HCT116 (cell line): ENCODE results near the gene PTGER3.

Source experiments
- TF ChIP-seq, protein P1 (sequence below): IDR thresholded peaks from 2 replicates; pipeline ENCODE4 v1.6.1; 2011; ENCODE audit warnings: mild to moderate bottlenecking, low read length, moderate library complexity; ENCODE audit not compliant: insufficient replicate concordance; ENCODE audit errors: extremely low read depth
- TF ChIP-seq, protein P2 (sequence below): IDR thresholded peaks from 2 replicates; pipeline ENCODE4 v1.6.1; 2012
- TF ChIP-seq, protein P3 (sequence below), 3 experiments: fragments of 200-600 bp in 1 of 3; sonication (generic) in 1 of 3; IDR thresholded peaks in 2 of 3; conservative IDR thresholded peaks in 1 of 3; 2 replicates each; pipeline ENCODE4 v1.5.1; 2012 to 2017; ENCODE audit warnings: low read depth in 2 of 3, low read length in 2 of 3, antibody characterized with exemption in 1 of 3, borderline replicate concordance in 1 of 3, control low read depth in 1 of 3, mild to moderate bottlenecking in 1 of 3, mixed read lengths in 1 of 3, mixed run types in 1 of 3, moderate library complexity in 1 of 3; ENCODE audit not compliant: insufficient read depth in 1 of 3

DNA sequence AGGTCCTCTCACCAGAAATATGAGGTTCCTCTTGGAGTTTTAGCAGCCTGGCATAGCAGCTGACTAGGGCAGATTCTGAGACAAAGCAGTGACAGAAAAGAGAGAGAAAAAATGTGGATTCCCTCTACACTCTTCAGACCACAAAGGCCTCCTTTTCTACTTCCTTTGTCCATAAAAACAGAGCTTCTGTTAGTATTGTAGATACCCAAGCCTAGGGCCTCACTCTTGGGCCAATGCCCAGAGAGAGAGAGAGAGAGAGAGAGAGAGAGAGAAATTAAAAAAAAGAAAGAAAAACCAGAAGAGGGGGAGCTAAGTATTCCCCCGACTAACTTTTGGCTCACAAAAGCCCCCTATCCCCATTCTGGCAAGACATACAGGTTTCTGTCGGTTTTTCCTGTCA, 35.7 kb upstream of the PTGER3 start:
- TF ChIP-seq, protein P1, sequence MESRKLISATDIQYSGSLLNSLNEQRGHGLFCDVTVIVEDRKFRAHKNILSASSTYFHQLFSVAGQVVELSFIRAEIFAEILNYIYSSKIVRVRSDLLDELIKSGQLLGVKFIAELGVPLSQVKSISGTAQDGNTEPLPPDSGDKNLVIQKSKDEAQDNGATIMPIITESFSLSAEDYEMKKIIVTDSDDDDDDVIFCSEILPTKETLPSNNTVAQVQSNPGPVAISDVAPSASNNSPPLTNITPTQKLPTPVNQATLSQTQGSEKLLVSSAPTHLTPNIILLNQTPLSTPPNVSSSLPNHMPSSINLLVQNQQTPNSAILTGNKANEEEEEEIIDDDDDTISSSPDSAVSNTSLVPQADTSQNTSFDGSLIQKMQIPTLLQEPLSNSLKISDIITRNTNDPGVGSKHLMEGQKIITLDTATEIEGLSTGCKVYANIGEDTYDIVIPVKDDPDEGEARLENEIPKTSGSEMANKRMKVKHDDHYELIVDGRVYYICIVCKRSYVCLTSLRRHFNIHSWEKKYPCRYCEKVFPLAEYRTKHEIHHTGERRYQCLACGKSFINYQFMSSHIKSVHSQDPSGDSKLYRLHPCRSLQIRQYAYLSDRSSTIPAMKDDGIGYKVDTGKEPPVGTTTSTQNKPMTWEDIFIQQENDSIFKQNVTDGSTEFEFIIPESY: no peak
- TF ChIP-seq, protein P2, sequence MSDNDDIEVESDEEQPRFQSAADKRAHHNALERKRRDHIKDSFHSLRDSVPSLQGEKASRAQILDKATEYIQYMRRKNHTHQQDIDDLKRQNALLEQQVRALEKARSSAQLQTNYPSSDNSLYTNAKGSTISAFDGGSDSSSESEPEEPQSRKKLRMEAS: no peak
- TF ChIP-seq, protein P3, sequence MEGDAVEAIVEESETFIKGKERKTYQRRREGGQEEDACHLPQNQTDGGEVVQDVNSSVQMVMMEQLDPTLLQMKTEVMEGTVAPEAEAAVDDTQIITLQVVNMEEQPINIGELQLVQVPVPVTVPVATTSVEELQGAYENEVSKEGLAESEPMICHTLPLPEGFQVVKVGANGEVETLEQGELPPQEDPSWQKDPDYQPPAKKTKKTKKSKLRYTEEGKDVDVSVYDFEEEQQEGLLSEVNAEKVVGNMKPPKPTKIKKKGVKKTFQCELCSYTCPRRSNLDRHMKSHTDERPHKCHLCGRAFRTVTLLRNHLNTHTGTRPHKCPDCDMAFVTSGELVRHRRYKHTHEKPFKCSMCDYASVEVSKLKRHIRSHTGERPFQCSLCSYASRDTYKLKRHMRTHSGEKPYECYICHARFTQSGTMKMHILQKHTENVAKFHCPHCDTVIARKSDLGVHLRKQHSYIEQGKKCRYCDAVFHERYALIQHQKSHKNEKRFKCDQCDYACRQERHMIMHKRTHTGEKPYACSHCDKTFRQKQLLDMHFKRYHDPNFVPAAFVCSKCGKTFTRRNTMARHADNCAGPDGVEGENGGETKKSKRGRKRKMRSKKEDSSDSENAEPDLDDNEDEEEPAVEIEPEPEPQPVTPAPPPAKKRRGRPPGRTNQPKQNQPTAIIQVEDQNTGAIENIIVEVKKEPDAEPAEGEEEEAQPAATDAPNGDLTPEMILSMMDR (IDR thresholded peaks at IDR 0.05 in 2 of 3, conservative IDR thresholded peaks at IDR 0.05 in 1 of 3; ENCODE audit: borderline replicate concordance in 1 of 3, insufficient read depth in 1 of 3, low read depth in 2 of 3, low read length in 2 of 3): no peak
